OCI-LY7 (cell line): Measurements from ENCODE around the gene BBS9. TPM values are rescaled to one million over a fixed set of nuclear protein-coding genes. Genes with fewer than 3 reads are reported as not detected.

Experiments used
- BruUV-seq: library from RNA; stranded (reverse); fragments of 400-500 nt; replicated peaks from 2 replicates; lab custom pipeline; 2021; lab: Mats Ljungman, UMichigan
- CTCF ChIA-PET: fragments of 300-600 bp; sonication (Branson Sonifier 250); formaldehyde crosslinking; loops from one replicate; lab custom pipeline; 2022; ENCODE audit warnings: antibody characterized with exemption; ENCODE audit not compliant: unreplicated experiment; lab: Charles Lee
- POLR2A ChIA-PET: fragments of 300-600 bp; sonication (Branson Sonifier 250); formaldehyde crosslinking; loops from one replicate; lab custom pipeline; 2022; ENCODE audit warnings: antibody characterized with exemption; lab: Charles Lee
- DNase-seq: peaks from one replicate; pipeline ENCODE4 v3.0.0-alpha.2; 2015; ENCODE audit warnings: low spot score
- H2AFZ ChIP-seq: fragments of 200-600 bp; sonication (generic), shearing (Covaris generic); 2 replicates; pipeline ENCODE4 v1.6.1; 2014; ENCODE audit warnings: mild to moderate bottlenecking, antibody characterized with exemption, low read length, moderate library complexity
- H3K27ac ChIP-seq: fragments of 200-600 bp; sonication (generic); 2 replicates; pipeline ENCODE4 v1.5.1; 2014; ENCODE audit warnings: mixed run types, low read depth, mild to moderate bottlenecking, moderate library complexity, low read length, inconsistent platforms; ENCODE audit not compliant: poor library complexity, severe bottlenecking
- H3K36me3 ChIP-seq: fragments of 200-600 bp; sonication (generic); 2 replicates; pipeline ENCODE4 v1.6.1; 2014; ENCODE audit warnings: mild to moderate bottlenecking, antibody characterized with exemption, low read length, moderate library complexity, mixed read lengths; ENCODE audit not compliant: insufficient read depth
- H3K4me1 ChIP-seq: fragments of 200-600 bp; sonication (generic); 2 replicates; pipeline ENCODE4 v1.5.1; 2014; ENCODE audit warnings: mild to moderate bottlenecking, low read length; ENCODE audit not compliant: insufficient read depth, poor library complexity, severe bottlenecking
- H3K4me2 ChIP-seq: fragments of 200-600 bp; sonication (generic); 2 replicates; pipeline ENCODE4 v1.6.1; 2014; ENCODE audit warnings: mild to moderate bottlenecking, low read length
- H3K4me3 ChIP-seq: fragments of 200-600 bp; sonication (generic); 2 replicates; pipeline ENCODE4 v1.5.1; 2014; ENCODE audit warnings: mild to moderate bottlenecking, low read depth, low read length; ENCODE audit not compliant: poor library complexity, severe bottlenecking
- H3K79me2 ChIP-seq: fragments of 200-600 bp; sonication (generic); 2 replicates; pipeline ENCODE4 v1.6.1; 2016; ENCODE audit warnings: low read depth, mild to moderate bottlenecking, low read length, moderate library complexity, mixed read lengths; ENCODE audit not compliant: insufficient read depth
- H3K9me2 ChIP-seq: fragments of 200-600 bp; sonication (generic); 2 replicates; pipeline ENCODE4 v1.6.1; 2016; ENCODE audit warnings: mild to moderate bottlenecking, low read length, mixed read lengths; ENCODE audit not compliant: insufficient read depth
- H3K9me3 ChIP-seq: fragments of 200-600 bp; sonication (generic); 2 replicates; pipeline ENCODE4 v1.6.1; 2014; ENCODE audit warnings: mild to moderate bottlenecking, mixed run types, low read length, mixed read lengths
- H4K20me1 ChIP-seq: fragments of 200-600 bp; sonication (generic); 2 replicates; pipeline ENCODE4 v1.6.1; 2014; ENCODE audit warnings: mild to moderate bottlenecking, antibody characterized with exemption, low read length, moderate library complexity, mixed read lengths; ENCODE audit not compliant: insufficient read depth
- EZH2phosphoT487 ChIP-seq: fragments of 200-600 bp; sonication (generic); IDR thresholded peaks from 2 replicates; pipeline ENCODE4 v1.6.1; 2018; ENCODE audit warnings: low read depth, borderline replicate concordance, mild to moderate bottlenecking, mixed run types, antibody characterized with exemption, low read length, moderate library complexity, mixed read lengths
- intact Hi-C: fragments of 100-400 bp; cut with micrococcal nuclease; formaldehyde crosslinking; loops from one replicate; pipeline ENCODE4 v1.10.0; 2022; ENCODE audit not compliant: unreplicated experiment
- total RNA-seq, 2 experiments: library from RNA; depleted of rRNA in 1 of 2; stranded (reverse); fragments of >200 nt in 1 of 2; shearing (Covaris generic) in 1 of 2; gene quantifications; 2 replicates each; pipeline ENCODE4 v1.2.3, GENCODE V29; 2014 to 2022
- TF ChIP-seq, protein P1 (sequence below): fragments of 200-600 bp; sonication (generic); conservative IDR thresholded peaks from 2 replicates; pipeline ENCODE4 v1.5.1; 2014; ENCODE audit warnings: mild to moderate bottlenecking, antibody characterized with exemption, low read length, moderate library complexity, mixed read lengths

The BBS9 gene
- total RNA-seq, 2 experiments from 2014 or later: 6.8 to 14.8 TPM

DNA sequence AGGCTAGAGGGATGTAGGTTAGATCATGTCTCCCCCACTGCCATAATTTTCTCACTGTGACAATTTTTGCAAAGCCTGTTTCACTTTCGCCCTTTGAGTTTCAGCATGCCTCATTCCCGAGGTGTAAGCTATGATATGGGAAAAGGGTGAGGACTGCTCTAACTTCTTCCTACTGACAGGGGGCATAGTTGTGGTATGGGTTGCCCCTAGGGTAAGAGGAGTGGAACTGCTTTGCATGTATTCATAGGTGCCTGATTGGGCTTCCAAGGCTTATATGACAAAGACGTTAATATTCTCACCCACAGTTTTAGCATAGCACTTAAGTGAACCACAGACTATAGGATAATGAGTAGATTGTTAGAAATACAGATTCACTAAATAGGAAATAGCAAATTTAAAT is 148.7 kb downstream of the BBS9 start:
- Histone ChIP-seq H4K20me1 (no peaks in the 10 kb centered on the region), H3K4me2 (no peak overlapping the region), H3K79me2 (no peaks in the 10 kb centered on the region; the same call in 1 of the 2 replicates), H3K9me3 (no peaks in the 10 kb centered on the region), H3K27ac (no peak overlapping the region), H3K9me2 (no peaks in the 10 kb centered on the region), H3K4me1 (no peaks in the 10 kb centered on the region), H3K4me3 (no peak overlapping the region), H3K36me3 (no peaks in the 10 kb centered on the region), H2AFZ (no peak overlapping the region)
- TF ChIP-seq EZH2phosphoT487: no peak
- TF ChIP-seq, protein P1, sequence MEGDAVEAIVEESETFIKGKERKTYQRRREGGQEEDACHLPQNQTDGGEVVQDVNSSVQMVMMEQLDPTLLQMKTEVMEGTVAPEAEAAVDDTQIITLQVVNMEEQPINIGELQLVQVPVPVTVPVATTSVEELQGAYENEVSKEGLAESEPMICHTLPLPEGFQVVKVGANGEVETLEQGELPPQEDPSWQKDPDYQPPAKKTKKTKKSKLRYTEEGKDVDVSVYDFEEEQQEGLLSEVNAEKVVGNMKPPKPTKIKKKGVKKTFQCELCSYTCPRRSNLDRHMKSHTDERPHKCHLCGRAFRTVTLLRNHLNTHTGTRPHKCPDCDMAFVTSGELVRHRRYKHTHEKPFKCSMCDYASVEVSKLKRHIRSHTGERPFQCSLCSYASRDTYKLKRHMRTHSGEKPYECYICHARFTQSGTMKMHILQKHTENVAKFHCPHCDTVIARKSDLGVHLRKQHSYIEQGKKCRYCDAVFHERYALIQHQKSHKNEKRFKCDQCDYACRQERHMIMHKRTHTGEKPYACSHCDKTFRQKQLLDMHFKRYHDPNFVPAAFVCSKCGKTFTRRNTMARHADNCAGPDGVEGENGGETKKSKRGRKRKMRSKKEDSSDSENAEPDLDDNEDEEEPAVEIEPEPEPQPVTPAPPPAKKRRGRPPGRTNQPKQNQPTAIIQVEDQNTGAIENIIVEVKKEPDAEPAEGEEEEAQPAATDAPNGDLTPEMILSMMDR: no peak
- BruUV-seq: no TSS peak
- POLR2A ChIA-PET: interaction anchor here (0.6 kb wide), 1 partner anchor 53 kb away, joined by 3 read pairs; no protein-coding TSS in a partner anchor
- DNase-seq: no peak
- intact Hi-C loops: no loop called here
- CTCF ChIA-PET: no interaction called here

DNA sequence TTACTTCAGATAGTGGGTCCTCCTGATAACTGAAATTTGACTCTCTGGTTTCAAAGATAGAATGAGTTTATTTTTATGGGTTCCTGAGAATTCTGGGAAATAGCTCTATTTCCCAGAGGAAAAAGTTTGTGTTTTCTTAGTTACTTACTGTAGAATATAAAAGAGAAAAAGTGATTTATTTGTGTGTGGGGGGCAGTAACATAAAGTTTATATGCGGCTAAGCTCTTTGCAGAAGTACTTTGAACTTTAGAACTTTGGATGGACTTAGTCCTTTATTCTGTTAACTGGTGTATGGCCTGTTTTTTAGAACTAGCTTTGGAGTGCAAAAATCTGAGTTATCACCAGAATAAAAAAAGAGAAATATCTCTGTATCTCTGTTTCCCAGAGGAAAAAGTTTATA is 157.1 kb downstream of the BBS9 start:
- no peaks in the 10 kb centered on the region for H3K9me2 ChIP-seq
- no peak for DNase-seq
- intact Hi-C loops: no loop called here
- ChIA-PET POLR2A (no interaction called here), CTCF (no interaction called here)
- no peak overlapping the region for H2AFZ ChIP-seq
- H3K9me3 ChIP-seq: no peaks in the 10 kb centered on the region
- no peaks in the 10 kb centered on the region for H3K36me3 ChIP-seq
- TF ChIP-seq EZH2phosphoT487: no peak
- TF ChIP-seq, protein P1: no peak
- BruUV-seq: no TSS peak
- no peaks in the 10 kb centered on the region for H4K20me1 ChIP-seq
- H3K4me1 ChIP-seq: no peaks in the 10 kb centered on the region
- H3K4me3 ChIP-seq: no peak overlapping the region
- no peak overlapping the region for H3K27ac ChIP-seq
- no peaks in the 10 kb centered on the region for H3K79me2 ChIP-seq
- H3K4me2 ChIP-seq: no peak overlapping the region

DNA sequence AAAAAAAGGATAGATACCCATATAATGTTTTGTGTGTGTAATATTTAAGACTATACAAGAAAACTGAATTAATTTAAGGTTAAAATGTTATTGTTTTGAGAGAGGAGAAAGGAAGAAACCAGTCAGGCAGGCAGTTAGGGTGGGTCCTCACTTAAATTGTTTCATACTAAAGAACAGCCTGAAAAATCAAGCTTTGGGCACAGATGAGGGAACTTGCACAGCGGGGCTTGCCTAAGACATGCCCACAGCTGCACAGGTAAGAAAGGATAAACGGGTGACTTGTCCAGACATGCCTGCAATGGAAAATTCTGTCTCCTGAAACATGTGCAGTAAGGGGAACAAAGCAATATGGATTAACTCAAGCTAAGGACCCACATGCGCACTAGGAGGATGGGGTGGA is 158.4 kb downstream of the BBS9 start:
- no peaks in the 10 kb centered on the region for H3K9me2 ChIP-seq
- no peak overlapping the region for H3K4me2 ChIP-seq
- intact Hi-C loops: no loop called here
- H3K9me3 ChIP-seq: no peaks in the 10 kb centered on the region
- no TSS peak for BruUV-seq
- no peak overlapping the region for H3K4me3 ChIP-seq
- no peaks in the 10 kb centered on the region for H3K79me2 ChIP-seq
- no peak overlapping the region for H2AFZ ChIP-seq
- DNase-seq: no peak
- no peak overlapping the region for H3K27ac ChIP-seq
- CTCF ChIA-PET: no interaction called here
- H3K4me1 ChIP-seq: no peaks in the 10 kb centered on the region
- H4K20me1 ChIP-seq: no peaks in the 10 kb centered on the region
- TF ChIP-seq, protein P1: no peak
- no peak for TF ChIP-seq EZH2phosphoT487
- POLR2A ChIA-PET: no interaction called here
- no peaks in the 10 kb centered on the region for H3K36me3 ChIP-seq
